Stimulated activated CD8-positive, alpha-beta memory T cell treated with anti-CD3 and anti-CD28 coated beads, Interleukin-7, amount 100 ng/mL, for 1 hour (primary cell): Measurements from ENCODE around the gene SOX2.

Experiments used
- DNase-seq, 2 donors: peaks; one replicate each; pipeline ENCODE4 v3.0.0-alpha.2; 2020; ENCODE audit warnings: low read depth in 2 of 2

Gene SOX2

GRCh38 chr3:181722766-181723425 is 11.2 kb downstream of the SOX2 start:
- no peak for DNase-seq

DNA sequence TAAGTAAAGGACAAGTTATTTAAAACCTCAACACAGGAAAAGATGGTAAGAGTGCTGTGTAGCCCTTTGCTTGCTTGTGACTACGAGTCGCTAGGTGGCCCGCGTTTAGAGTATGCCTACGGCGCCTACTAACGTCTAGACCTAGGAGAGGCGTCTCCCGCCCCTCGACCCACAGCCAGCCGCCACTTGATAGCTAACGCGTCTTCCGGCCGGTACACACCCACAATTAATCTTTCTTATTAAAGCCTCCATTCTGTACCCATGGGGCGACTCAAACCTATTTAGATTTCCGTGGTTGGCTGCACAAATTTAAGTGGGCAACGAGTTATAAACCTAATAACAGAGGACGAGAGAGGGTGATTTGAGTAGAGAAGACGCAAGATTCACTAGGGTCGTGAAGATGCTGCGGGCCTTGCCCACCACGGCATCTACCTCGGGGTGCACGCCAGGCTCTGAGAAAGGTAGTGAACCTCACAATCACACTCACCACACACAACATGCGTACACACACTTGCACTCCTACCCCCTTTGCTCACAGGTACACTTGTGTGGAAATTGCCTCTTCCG is 12.0 kb downstream of the SOX2 start:
- no peak for DNase-seq

GRCh38 chr3:181724192-181724965 is 12.7 kb downstream of the SOX2 start:
- DNase-seq, result no peak

- DNase-seq, result no peak
Observed at GRCh38 chr3:181725131-181725731, 13.5 kb downstream of the SOX2 start.

GRCh38 chr3:181725830-181726229 is 14.1 kb downstream of the SOX2 start:
- DNase-seq, result no peak

DNA sequence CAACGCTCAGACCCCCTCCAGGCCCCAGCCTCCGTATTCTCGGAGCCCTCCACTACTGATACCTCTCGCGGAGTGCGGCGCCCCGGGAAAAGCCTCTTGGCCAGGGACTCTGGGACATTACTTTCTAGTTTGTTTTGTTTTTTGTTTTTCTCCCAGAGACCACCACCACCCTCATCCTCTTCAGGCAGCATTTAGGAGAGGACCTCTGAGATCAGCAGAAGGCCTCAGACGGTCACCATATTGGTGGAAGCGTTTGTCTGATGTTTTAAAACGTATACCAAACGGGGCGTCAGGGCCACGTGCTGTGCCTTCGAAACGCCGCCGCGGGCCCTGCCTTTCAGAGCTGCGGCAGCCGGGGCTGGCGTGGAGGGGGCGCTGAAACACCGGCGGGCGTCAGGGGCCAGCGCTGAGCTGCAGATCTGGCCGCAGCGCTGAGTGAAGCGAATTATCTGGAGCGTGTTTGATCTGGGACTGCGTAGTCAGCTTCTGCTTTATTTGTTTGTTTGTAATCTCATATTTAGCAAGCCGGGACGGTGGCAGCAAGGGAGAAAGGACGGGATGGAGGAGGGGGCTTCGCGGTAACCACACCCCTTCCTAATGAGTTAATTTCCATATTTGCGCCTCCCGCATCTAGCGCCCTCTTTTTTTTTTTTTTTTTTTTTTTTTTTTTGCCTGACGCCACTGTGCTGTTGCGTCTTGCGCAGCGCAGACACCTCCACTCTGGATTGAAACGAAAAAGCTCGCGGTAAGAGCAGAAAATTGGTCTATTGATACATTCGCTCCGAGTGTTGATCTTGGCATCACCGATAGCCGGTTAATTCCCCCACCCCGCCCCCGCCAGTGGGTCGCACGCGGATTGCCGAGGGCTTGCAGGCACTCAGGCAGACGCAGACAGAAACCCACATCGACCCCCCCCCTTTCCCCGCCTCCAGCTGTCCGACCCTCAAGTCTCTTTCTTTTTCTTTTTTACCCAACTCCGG is 14.9 kb downstream of the SOX2 start:
- no peak for DNase-seq

GRCh38 chr3:181727341-181728032 is 15.8 kb downstream of the SOX2 start:
- DNase-seq, result no peak

DNA sequence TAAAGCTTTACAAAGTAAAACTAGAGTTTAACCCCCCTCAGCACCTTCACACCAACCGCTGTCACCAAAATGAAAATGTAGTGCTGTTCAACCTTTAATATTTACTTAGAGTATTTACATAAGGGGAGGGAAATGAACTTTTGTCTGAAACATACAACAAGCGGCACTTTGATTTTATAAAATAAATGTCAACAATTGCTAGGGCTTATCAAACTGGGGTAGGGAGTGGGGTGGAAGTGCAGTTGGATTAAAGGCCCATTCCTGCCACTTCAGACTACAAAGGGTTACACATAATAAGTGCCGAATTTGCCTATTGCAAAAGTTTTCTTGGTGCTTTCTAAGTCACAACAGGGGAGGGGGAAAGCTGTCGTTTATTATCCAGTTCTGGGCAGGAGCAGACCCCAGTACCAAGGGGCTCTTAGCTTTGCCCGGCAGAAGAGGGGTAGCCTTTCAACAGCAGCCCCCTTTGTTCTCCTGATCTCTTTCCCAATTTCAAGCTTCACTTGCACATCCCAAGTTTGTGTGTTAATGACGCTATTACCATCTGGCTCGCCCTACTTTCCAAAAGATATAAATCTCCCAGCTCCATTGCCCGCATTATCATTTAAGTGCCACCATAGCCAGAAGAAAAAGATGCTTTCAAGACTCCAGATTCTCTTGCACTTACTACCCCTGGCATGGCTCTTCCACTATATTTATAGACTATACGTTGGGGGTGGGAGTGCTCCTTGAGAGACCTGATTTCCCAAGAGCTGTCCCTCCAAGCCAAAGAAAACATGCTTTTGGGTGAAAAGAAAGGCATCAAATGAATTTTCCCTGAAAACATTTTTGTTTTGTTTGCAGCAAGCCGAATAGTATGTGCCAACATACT is 17.0 kb downstream of the SOX2 start:
- no peak for DNase-seq

GRCh38 chr3:181729341-181729869 is 17.7 kb downstream of the SOX2 start:
- DNase-seq, result no peak

DNA sequence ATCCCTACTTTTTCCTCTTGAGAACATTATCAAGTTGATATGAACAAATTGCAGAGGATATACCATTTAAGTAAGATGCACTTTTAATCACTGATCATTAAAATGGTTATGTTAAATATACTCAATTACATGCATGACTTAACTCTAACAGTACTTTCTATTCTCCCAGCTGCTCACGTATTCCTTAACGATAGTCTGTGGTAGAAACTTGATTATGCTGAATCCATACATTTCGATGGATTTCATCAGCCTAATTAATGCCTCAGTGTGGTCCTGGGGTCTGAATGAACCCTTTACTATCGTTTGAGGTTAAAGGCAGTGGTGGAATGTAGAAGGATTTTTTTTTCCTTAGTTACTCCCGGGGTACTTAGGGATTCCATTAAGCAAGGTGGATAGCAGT is 18.6 kb downstream of the SOX2 start:
- no peak for DNase-seq

- no peak for DNase-seq
Observed at GRCh38 chr3:181730934-181731333, 19.2 kb downstream of the SOX2 start.

DNA sequence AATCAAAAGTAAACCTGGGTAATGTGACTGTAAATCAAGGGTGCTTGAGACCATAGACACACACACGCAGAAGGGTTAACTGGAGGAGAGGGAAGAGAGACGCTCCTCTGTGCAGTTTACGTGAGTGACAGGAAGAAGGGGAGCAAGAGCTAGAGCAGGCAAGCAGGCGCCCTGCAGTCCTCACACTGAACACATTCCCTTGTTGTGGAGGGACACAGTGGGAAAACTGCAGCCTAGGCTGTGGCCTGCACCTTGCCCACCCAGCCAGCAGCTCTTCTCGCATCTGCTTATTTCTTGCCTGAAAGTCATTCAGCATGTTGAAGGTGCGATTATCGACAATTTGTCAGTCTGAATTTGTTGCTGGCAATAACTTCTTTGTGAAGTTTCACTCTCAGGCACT is 24.2 kb downstream of the SOX2 start:
- DNase-seq, result no peak

DNA sequence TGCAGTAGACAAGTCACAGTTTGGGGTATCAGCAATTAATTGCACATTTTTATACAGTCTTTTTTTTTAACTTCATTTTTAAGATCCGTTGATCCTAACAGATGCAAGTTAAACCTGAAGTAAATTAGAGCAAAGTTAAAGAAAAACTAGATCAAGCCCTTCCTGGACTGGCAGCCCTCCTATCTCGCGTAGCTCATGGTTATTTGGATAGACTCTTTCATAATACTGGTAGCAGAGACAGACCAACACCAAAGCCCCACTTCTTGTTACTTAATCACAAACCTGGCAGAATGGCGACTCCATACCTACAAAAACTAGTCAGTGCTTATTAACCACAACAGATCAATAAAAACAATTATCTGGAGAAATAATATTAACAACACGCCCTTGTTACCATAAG is 26.8 kb downstream of the SOX2 start:
- no peak for DNase-seq

GRCh38 chr3:181739628-181740027 is 27.9 kb downstream of the SOX2 start:
- DNase-seq, result no peak

- no peak for DNase-seq
Observed at GRCh38 chr3:181741417-181741816, 29.7 kb downstream of the SOX2 start.

DNA sequence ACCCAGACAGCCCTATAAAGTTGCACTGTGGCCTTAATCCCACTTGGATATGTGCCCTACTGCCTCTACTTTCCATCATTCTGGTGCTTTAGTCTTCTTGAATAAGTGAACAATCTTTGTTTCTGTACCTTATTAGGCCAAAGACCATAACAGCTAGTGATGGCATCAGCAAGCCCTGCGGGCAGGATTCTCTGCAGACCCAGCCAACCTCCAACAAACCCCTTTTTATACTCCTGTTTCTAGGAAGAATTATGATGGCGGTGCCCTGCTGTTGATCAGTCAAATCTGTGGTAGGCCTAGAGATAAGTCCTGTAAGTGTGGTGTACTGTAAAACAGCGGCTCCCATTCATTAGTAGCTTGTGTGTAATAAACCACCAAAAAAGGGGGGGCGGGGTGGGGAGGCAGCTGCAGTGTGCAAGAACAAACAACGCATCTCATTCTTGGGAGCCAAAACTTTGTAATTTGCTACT is 40.5 kb downstream of the SOX2 start:
- DNase-seq, result no peak

GRCh38 chr3:181753391-181753790 is 41.7 kb downstream of the SOX2 start:
- no peak for DNase-seq

- no peak for DNase-seq
Observed at GRCh38 chr3:181755959-181756358, 44.2 kb downstream of the SOX2 start.

DNA sequence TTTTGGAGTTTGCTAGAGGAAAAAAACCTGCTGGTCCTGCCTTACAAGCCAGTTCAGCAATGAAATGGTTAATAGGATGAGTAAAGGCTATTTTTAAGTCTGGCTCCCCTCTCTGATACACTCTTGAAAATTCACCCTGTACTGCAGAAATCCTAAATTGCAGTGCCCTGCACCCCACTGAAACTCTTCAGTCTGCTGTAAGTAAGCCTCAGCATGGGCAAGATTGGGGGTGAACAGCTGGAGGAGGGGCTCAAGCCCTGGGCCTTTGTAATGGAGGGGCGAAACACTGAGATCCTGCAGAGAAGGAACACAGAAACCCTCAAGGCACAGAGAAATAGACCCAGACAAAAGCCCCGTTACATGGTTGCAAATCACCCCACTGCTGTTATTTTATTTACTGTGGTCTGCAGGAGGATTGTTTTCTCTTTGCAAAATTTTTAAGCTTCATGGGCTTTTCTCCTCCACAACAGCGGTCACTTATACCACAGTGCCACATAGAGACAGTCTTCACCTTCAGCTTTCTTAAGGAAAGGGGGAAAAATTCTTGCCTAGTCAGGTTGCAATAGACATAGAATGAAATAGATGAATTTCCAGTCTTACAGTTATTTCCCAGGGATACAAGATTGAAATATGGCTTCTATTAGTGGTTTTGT is 45.0 kb downstream of the SOX2 start:
- no peak for DNase-seq
